Adipose tissue (tissue), 3 donors: ENCODE results near the gene IFNA17. TPM values are rescaled to one million over a fixed set of nuclear protein-coding genes. Genes with fewer than 3 reads are reported as not detected.
"Not testable (repeated sequence)": the region's sequence is repeated elsewhere in the genome, so short reads cannot be mapped to it uniquely, and the experiment has no call there.

Experiments used
- H3K27ac ChIP-seq: one replicate; pipeline ENCODE4 v1.5.1; 2013; ENCODE audit warnings: low read depth, low read length
- WGBS, 3 donors: extraction: QIAGEN DNeasy Blood & Tissue Kit; methylation state at CpG; one replicate each; pipeline ENCODE4 v1.1.7; 2013; 5-methylcytosine and 5-hydroxymethylcytosine counted together
- polyA plus RNA-seq, 3 donors: library from polyadenylated mRNA; stranded (reverse); fragments of 200-250 nt; gene quantifications; one replicate each; pipeline ENCODE4 v1.2.3, GENCODE V29; 2013
- donor health status: healthy with polysubstance abuse.
- donor health status: Bipolar disorder and iron deficiency.
- donor health status: healthy.

IFNA17 gene
- polyA plus RNA-seq, 3 donors, result not detected

DNA sequence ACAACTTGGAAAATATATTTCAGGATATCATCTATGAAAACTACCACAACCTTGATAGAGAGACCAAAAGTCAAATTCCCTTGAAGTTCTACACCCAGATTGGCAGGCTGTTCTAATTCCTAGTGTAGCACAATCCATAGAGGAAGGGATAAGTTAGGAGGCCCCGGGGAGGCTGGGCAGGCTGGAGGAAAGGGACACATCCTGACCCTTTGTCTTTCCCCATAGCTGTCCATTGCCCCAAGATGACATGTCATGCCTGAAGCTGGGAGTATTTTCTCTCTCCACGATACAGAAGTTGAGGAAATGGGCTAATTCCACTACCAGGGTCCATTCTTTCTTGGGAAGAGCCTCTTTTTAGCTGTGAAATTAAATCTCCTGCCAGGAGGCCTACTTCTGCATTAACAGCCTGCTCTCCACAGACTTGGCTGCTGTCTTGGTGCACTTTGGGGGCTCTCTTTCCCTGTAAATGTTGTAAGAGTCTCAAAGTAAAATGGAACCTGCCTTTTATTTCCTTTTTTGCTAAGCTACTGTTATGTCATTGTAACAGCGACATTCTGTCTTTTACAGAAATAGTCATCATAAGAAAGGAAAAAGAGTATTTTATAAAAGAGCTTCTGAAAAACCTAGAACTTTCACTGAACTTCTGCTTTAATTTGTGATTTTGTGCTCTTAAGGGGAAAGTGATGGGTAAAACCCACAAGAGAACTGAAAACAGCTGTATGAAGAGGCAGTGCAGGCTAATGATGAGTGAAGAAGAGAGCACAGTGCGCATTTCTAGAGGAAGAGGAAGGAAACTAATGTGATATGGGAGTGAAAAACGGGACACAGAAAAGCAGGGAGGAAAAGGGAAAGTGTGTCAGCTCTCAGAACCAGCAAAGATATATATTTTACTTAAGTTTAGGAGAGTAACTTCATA is 14.4 kb downstream of the IFNA17 start:
- WGBS, 3 donors, result 34 to 44% (median 38%) methylated on average over 4 to 5 of the region's 5 CpGs
- not testable (repeated sequence) for H3K27ac ChIP-seq

- not testable (repeated sequence) for H3K27ac ChIP-seq
- 49 to 67% (median 60%) methylated on average over 2 of the region's 2 CpGs for WGBS, 3 donors
These were observed 15.9 kb downstream of the IFNA17 start for GRCh38 chr9:21212160-21212559.

GRCh38 chr9:21210782-21211181 is 17.2 kb downstream of the IFNA17 start:
- WGBS, 3 donors, result 80 to 86% (median 82%) methylated on average over 2 of the region's 2 CpGs
- H3K27ac ChIP-seq, result not testable (repeated sequence)

GRCh38 chr9:21210311-21210710 is 17.7 kb downstream of the IFNA17 start:
- H3K27ac ChIP-seq, result no peak overlapping the region
- WGBS, 3 donors, result 90 to 92% (median 91%) methylated on average over 7 of the region's 7 CpGs

- not testable (repeated sequence) for H3K27ac ChIP-seq
- 62 to 97% (median 86%) methylated on average over 3 of the region's 3 CpGs for WGBS, 3 donors
These were observed 21.0 kb downstream of the IFNA17 start, which contains the start of gene IFNA10 for GRCh38 chr9:21207043-21207442. Gene IFNA10, minus strand, starts transcription at chr9:21207143. Its CDS starts 46 bp downstream, at chr9:21207097.

DNA sequence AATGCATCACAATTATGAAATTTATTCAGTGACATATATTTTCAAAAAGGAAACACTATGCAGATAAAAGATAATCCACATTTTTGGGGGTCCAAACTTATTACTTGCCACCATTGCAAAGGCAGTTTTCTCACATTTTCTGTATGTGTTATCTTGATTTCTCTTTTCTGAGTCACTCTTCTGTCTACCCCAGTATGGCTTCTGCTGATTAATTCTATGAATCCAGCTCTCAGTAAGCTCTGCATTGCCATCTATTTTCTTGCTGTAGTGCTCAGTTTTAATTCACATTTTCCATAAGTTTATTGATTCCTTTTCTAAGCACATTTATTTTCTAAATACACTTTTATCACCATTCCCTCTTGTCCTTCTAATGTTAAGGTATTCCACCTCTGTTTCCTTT is 22.8 kb downstream of the IFNA17 start:
- H3K27ac ChIP-seq, result no peak overlapping the region

- 56 to 80% (median 78%) methylated on average over 4 of the region's 4 CpGs for WGBS, 3 donors
- H3K27ac ChIP-seq, result not testable (repeated sequence)
These were observed 25.9 kb downstream of the IFNA17 start, which contains the start of gene IFNA7 for GRCh38 chr9:21202105-21202504. Gene IFNA7, minus strand, starts transcription at chr9:21202205. Its CDS starts 40 bp downstream, at chr9:21202165.

- 32 to 33% (median 33%) methylated on average over 6 of the region's 6 CpGs for WGBS, 3 donors
These were observed 32.9 kb downstream of the IFNA17 start for GRCh38 chr9:21194867-21195776.

DNA sequence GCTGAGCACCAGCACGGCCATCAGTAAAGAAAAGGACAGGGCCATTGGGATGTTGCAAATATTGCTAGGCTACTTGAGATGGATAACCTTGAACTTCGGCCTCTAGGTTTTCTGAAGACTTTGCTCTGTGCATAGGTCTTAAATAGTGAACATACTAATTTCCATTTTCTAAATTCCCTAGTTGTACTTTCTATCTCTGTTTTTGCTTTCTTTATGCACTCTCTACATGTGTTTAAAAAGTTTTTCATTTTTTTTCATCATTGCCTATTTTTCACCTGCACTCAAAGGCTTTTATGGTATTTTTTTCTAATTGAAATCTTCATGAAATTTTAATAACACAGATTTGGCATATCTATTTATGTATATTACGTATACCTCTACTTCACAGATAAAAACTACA is 40.5 kb downstream of the IFNA17 start, which contains the start of gene IFNA4:
Gene IFNA4, minus strand, starts transcription at position 101 of the 400 bp plus-strand sequence. Its CDS starts 56 bp downstream, at position 45.
- 67 to 92% (median 89%) methylated on average over 2 to 3 of the region's 3 CpGs for WGBS, 3 donors
- not testable (repeated sequence) for H3K27ac ChIP-seq

More at GRCh38 chr9:21194867-21195776, 32.9 kb downstream of the IFNA17 start:
- H3K27ac ChIP-seq, result not testable (repeated sequence)

DNA sequence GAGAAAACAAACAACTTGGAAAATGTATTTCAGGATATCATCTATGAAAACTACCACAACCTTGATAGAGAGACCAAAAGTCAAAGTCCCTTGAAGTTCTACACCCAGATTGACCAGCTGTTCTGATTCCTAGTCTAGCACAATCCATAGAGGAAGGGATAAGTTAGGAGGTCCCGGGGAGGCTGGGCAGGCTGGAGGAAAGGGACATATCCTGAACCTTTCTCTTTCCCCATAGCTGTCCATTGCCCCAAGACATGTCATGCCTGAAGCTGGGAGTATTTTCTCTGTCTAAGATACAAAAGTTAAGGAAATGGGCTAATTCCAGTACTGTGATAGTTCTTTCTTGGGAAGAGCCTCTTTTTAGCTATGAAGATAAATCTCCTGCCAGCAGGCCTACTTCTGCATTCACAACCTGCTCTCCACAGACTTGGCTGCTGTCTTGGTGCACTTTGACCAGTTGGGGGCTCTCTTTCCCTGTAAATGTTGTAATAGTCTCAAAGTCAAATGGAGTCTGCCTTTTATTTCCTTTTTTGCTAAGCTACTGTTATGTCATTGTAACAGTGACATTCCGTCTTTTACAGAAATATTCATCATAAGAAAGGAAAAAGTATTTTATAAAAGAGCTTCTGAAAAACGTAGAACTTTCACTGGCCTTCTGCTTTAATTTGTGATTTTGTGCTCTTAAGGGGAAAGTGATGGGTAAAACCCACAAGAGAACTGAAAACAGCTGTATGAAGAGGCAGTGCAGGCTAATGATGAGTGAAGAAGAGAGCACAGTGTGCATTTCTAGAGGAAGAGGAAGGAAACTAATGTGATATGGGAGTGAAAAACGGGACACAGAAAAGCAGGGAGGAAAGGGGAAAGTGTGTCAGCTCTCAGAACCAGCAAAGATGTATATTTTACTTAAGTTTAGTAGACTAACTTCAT is 44.9 kb downstream of the IFNA17 start:
- not testable (repeated sequence) for H3K27ac ChIP-seq
- 33 to 42% (median 36%) methylated on average over 4 of the region's 4 CpGs for WGBS, 3 donors

Other genes with a start within 250 kb of the IFNA17 start
- gene HACD4, start 196.6 kb downstream of the IFNA17 start, polyA plus RNA-seq, result 1 to 10 TPM in 2 of 3 donors, under 1 TPM in 1; 0.20 to 2.4 (median 1.1) TPM
- not detected for gene IFNB1, start 150.3 kb downstream of the IFNA17 start, polyA plus RNA-seq
- not detected for gene IFNW1, start 86.4 kb downstream of the IFNA17 start, polyA plus RNA-seq
- gene IFNA21, start 61.6 kb downstream of the IFNA17 start, polyA plus RNA-seq, result not detected
- not detected for gene IFNA4, start 40.6 kb downstream of the IFNA17 start, polyA plus RNA-seq
- not detected for gene IFNA7, start 26.0 kb downstream of the IFNA17 start, polyA plus RNA-seq
- not detected for gene IFNA10, start 21.1 kb downstream of the IFNA17 start, polyA plus RNA-seq
- gene IFNA16, start 10.9 kb downstream of the IFNA17 start, polyA plus RNA-seq, result not detected
- gene IFNA14, start 11.8 kb upstream of the IFNA17 start, polyA plus RNA-seq, result not detected
- not detected for gene IFNA5, start 77.1 kb upstream of the IFNA17 start, polyA plus RNA-seq
- 1 to 10 TPM; 5.0 to 8.8 (median 7.8) TPM for gene KLHL9, start 107.2 kb upstream of the IFNA17 start, polyA plus RNA-seq
- not detected for gene IFNA6, start 122.7 kb upstream of the IFNA17 start, polyA plus RNA-seq
- gene IFNA13, start 139.8 kb upstream of the IFNA17 start, polyA plus RNA-seq, result not detected
- gene IFNA2, start 157.2 kb upstream of the IFNA17 start, polyA plus RNA-seq, result under 1 TPM in 1 of 3 donors, not detected in 2; 0.56 TPM
- not detected for gene IFNA8, start 180.9 kb upstream of the IFNA17 start, polyA plus RNA-seq
- gene IFNA1, start 212.2 kb upstream of the IFNA17 start, polyA plus RNA-seq, result not detected